Endothelial cell of umbilical vein (primary cell): ENCODE data around the gene ZNF681. TPM values are rescaled to one million over a fixed set of nuclear protein-coding genes. Genes with fewer than 3 reads are reported as not detected.

Experiments used
- BruUV-seq: library from RNA; stranded (reverse); fragments of 400-500 nt; replicated peaks from 2 replicates; lab custom pipeline; 2021; lab: Mats Ljungman, UMichigan
- CTCF ChIA-PET: fragments of 300-600, 350-600 bp; sonication (Branson Sonifier 250); formaldehyde crosslinking; loops from one replicate; lab custom pipeline; 2021; ENCODE audit warnings: antibody characterized with exemption, inconsistent platforms; lab: Charles Lee
- POLR2A ChIA-PET: fragments of 300-600, 350-600 bp; sonication (Branson Sonifier 250); formaldehyde crosslinking; loops from one replicate; lab custom pipeline; 2021; ENCODE audit warnings: antibody characterized with exemption, inconsistent platforms; lab: Charles Lee
- DNase-seq: peaks from one replicate; pipeline ENCODE4 v3.0.0-alpha.2; 2011; ENCODE audit warnings: low read depth, low spot score
- FAIRE-seq: peaks from 2 replicates; lab custom pipeline; 2011; peaks lifted over from hg19 to GRCh38; lab: Jason Lieb, UNC
- H2AFZ ChIP-seq: 2 replicates; pipeline ENCODE4 v1.6.0; 2012; ENCODE audit warnings: low read depth, low read length, control low read depth, inconsistent platforms
- H3K27ac ChIP-seq: 2 replicates; pipeline ENCODE4 v1.5.1; 2011; ENCODE audit warnings: low read depth, mild to moderate bottlenecking, control low read depth, low read length, moderate library complexity; ENCODE audit not compliant: insufficient read depth
- H3K27me3 ChIP-seq, 2 experiments: 2 replicates each; pipeline versions ENCODE4 v1.6.0 to v1.6.1; 2011; ENCODE audit warnings: low read length in 2 of 2, mixed read lengths in 1 of 2; ENCODE audit not compliant: control insufficient read depth in 2 of 2, insufficient read depth in 2 of 2
- H3K36me3 ChIP-seq, 2 experiments: 2 replicates in 1 of 2; 3 replicates in 1 of 2; pipeline ENCODE4 v1.5.1; 2011; ENCODE audit warnings: low read length in 2 of 2, mild to moderate bottlenecking in 1 of 2, moderate library complexity in 1 of 2; ENCODE audit not compliant: control insufficient read depth in 2 of 2, insufficient read depth in 2 of 2; ENCODE audit errors: extremely low read depth in 1 of 2
- H3K4me1 ChIP-seq: 3 replicates; pipeline ENCODE4 v1.5.1; 2011; ENCODE audit warnings: mild to moderate bottlenecking, low read length; ENCODE audit not compliant: control insufficient read depth, insufficient read depth; ENCODE audit errors: extremely low read depth
- H3K4me2 ChIP-seq: 2 replicates; pipeline ENCODE4 v1.6.1; 2011; ENCODE audit warnings: low read length, control low read depth, mixed read lengths; ENCODE audit not compliant: insufficient read depth
- H3K4me3 ChIP-seq, 3 experiments: fragments of 200-600 bp in 1 of 3; sonication (generic), shearing (Covaris generic) in 1 of 3; replicated peaks in 1 of 3; 2 replicates each; pipeline ENCODE4 v1.5.1; 2011 to 2016; ENCODE audit warnings: control low read depth in 3 of 3, low read length in 3 of 3, mild to moderate bottlenecking in 2 of 3, inconsistent platforms in 1 of 3, low read depth in 1 of 3, moderate library complexity in 1 of 3; ENCODE audit not compliant: insufficient read depth in 1 of 3
- H3K79me2 ChIP-seq: 2 replicates; pipeline ENCODE4 v1.6.0; 2012; ENCODE audit warnings: low read length, inconsistent platforms; ENCODE audit not compliant: control insufficient read depth, insufficient read depth
- H3K9ac ChIP-seq: replicated peaks from 2 replicates; pipeline ENCODE3; 2011; ENCODE audit warnings: low read length, control low read depth; ENCODE audit not compliant: insufficient read depth; ENCODE audit errors: extremely low read depth
- H3K9me1 ChIP-seq: replicated peaks from 3 replicates; pipeline ENCODE4 v1.6.0; 2011; ENCODE audit warnings: mild to moderate bottlenecking, low read length; ENCODE audit not compliant: control insufficient read depth, insufficient read depth; ENCODE audit errors: extremely low read depth
- H3K9me3 ChIP-seq: replicated peaks from 2 replicates; pipeline ENCODE4 v1.5.1; 2012; ENCODE audit warnings: low read length, inconsistent platforms; ENCODE audit not compliant: control insufficient read depth, insufficient read depth
- H4K20me1 ChIP-seq: replicated peaks from 2 replicates; pipeline ENCODE3; 2011; ENCODE audit warnings: mild to moderate bottlenecking, low read length; ENCODE audit not compliant: control insufficient read depth, insufficient read depth; ENCODE audit errors: extremely low read depth
- CTCF ChIP-seq, 2 donors: IDR thresholded peaks; 1 replicate in 1 of 2; 2 replicates in 1 of 2; pipeline ENCODE4 v1.5.1; 2011; ENCODE audit warnings: low read length in 2 of 2, mild to moderate bottlenecking in 2 of 2, moderate library complexity in 2 of 2, control low read depth in 1 of 2, inconsistent platforms in 1 of 2, low read depth in 1 of 2; ENCODE audit not compliant: insufficient read depth in 1 of 2; ENCODE audit errors: extremely low read depth in 1 of 2
- EZH2 ChIP-seq: IDR thresholded peaks from 2 replicates; pipeline ENCODE4 v1.6.1; 2012; ENCODE audit warnings: borderline replicate concordance, low read depth, mild to moderate bottlenecking, moderate library complexity, low read length, inconsistent platforms; ENCODE audit not compliant: severe bottlenecking
- FOS ChIP-seq: IDR thresholded peaks from 2 replicates; pipeline ENCODE4 v1.6.1; 2011; ENCODE audit warnings: mild to moderate bottlenecking, low read length, moderate library complexity, borderline replicate concordance; ENCODE audit not compliant: insufficient read depth
- GATA2 ChIP-seq: IDR thresholded peaks from 2 replicates; pipeline ENCODE4 v1.7.0; 2011; ENCODE audit warnings: low read depth, mild to moderate bottlenecking, moderate library complexity, mixed read lengths, low read length; ENCODE audit not compliant: insufficient read length, insufficient read depth
- JUN ChIP-seq: IDR thresholded peaks from 2 replicates; pipeline ENCODE4 v1.6.1; 2011; ENCODE audit warnings: borderline replicate concordance, low read depth; ENCODE audit not compliant: insufficient read length, insufficient read depth
- MAX ChIP-seq: IDR thresholded peaks from 2 replicates; pipeline ENCODE4 v1.6.1; 2011; ENCODE audit not compliant: insufficient read depth, insufficient read length
- MYC ChIP-seq: IDR thresholded peaks from one replicate; pipeline ENCODE4 v1.6.1; 2011; ENCODE audit warnings: mild to moderate bottlenecking, low read depth, low read length
- POLR2A ChIP-seq: IDR thresholded peaks from 2 replicates; pipeline ENCODE4 v1.6.1; 2012; ENCODE audit warnings: low read depth, mild to moderate bottlenecking, control low read depth, low read length
- POLR2AphosphoS5 ChIP-seq: IDR thresholded peaks from 2 replicates; pipeline ENCODE4 v1.6.1; 2012; ENCODE audit warnings: low read depth, mild to moderate bottlenecking, control low read depth, low read length, moderate library complexity; ENCODE audit not compliant: insufficient read depth
- dilution Hi-C: fragments of 300-500 bp; cut with MboI; formaldehyde crosslinking; loops from one replicate; pipeline ENCODE4 v1.15.0; 2019; ENCODE audit warnings: low sequenced_read_pairs; ENCODE audit not compliant: extremely low pct_ligation_motif_present
- intact Hi-C: fragments of 100-400 bp; cut with micrococcal nuclease; formaldehyde crosslinking; loops from one replicate; pipeline ENCODE4 v1.10.0; 2022
- polyA plus RNA-seq, 4 experiments: library from polyadenylated mRNA; depleted of rRNA in 3 of 4; stranded (reverse) in 3 of 4; unstranded in 1 of 4; fragments of >200 nt; gene quantifications; 2 replicates each; pipeline versions ENCODE4 v1.2.1 to v1.2.3, GENCODE V29; 2011 to 2012; ENCODE audit warnings: missing spikeins in 1 of 4
- total RNA-seq: library from RNA; stranded (reverse); gene quantifications from 2 replicates; pipeline ENCODE4 v1.2.3, GENCODE V29; 2021

The ZNF681 gene
- total and polyA plus RNA-seq, 2 donors (not counting 3 experiments of a cell fraction or from before 2014, with no cell fraction given) = 0.07 to 1.9 TPM

- H3K27ac ChIP-seq = no peak overlapping the region
- no peaks in the 10 kb centered on the region for H4K20me1 ChIP-seq
- DNase-seq = no peak
- intact Hi-C loops = no loop called here
- H3K79me2 ChIP-seq = no peaks in the 10 kb centered on the region
- TF ChIP-seq EZH2 = no peak
- no peak for TF ChIP-seq POLR2A
- no peaks in the 10 kb centered on the region for H3K9me1 ChIP-seq
- no peak overlapping the region for H3K4me3 ChIP-seq
- H3K36me3 ChIP-seq = no peaks in the 10 kb centered on the region
- dilution Hi-C loops = no loop called here
- no peak for FAIRE-seq
- no peak overlapping the region for H3K9ac ChIP-seq
- peaks cover 5% of the 10 kb centered on the region for H3K9me3 ChIP-seq
- ChIA-PET CTCF (no interaction called here), POLR2A (no interaction called here)
- no peak overlapping the region for H3K4me2 ChIP-seq
- no peaks in the 10 kb centered on the region for H3K4me1 ChIP-seq
- no peaks in the 10 kb centered on the region for H3K27me3 ChIP-seq
- no TSS peak for BruUV-seq
- no peak overlapping the region for H2AFZ ChIP-seq
These were observed 25.6 kb upstream of the ZNF681 start for GRCh38 chr19:23784274-23784673.

- dilution Hi-C loops = no loop called here
- no peaks in the 10 kb centered on the region for H3K79me2 ChIP-seq
- POLR2A ChIA-PET = no interaction called here
These were observed 24.9 kb upstream of the ZNF681 start for GRCh38 chr19:23783636-23784035.

More at GRCh38 chr19:23783636-23784035, 24.9 kb upstream of the ZNF681 start:
- Histone ChIP-seq H3K36me3 (no peaks in the 10 kb centered on the region), H3K9ac (no peak overlapping the region), H3K27me3 (no peaks in the 10 kb centered on the region), H4K20me1 (no peaks in the 10 kb centered on the region), H3K4me2 (no peak overlapping the region), H3K4me3 (no peak overlapping the region), H3K9me3 (peaks cover 5% of the 10 kb centered on the region), H3K4me1 (no peaks in the 10 kb centered on the region), H2AFZ (no peak overlapping the region), H3K27ac (no peak overlapping the region), H3K9me1 (no peaks in the 10 kb centered on the region)
- intact Hi-C loops = no loop called here
- no peak for FAIRE-seq
- no TSS peak for BruUV-seq
- no peak for TF ChIP-seq CTCF (IDR thresholded peaks at IDR 0.05; ENCODE audit: extremely low read depth in 1 of 2, insufficient read depth in 1 of 2, low read depth in 1 of 2, low read length in 2 of 2)
- no peak for TF ChIP-seq MYC
- no peak for TF ChIP-seq JUN
- TF ChIP-seq POLR2AphosphoS5 = no peak
- no peak for TF ChIP-seq FOS
- no peak for TF ChIP-seq GATA2
- no peak for TF ChIP-seq POLR2A
- TF ChIP-seq EZH2 = no peak
- no peak for TF ChIP-seq MAX
- DNase-seq = no peak
- CTCF ChIA-PET = no interaction called here
